ENCODE measurements around the gene PPP6R3.

- TF ChIP-seq POLR2A (IDR thresholded peaks at IDR 0.05) (no peak), CTCF (IDR thresholded peaks at IDR 0.05) (no peak), POLR2AphosphoS5 (IDR thresholded peaks at IDR 0.05; ENCODE audit: insufficient read depth in 1 of 2, low read depth in 1 of 2) (no peak)
These were observed 99.7 kb downstream of the PPP6R3 start for GRCh38 chr11:68560216-68560615.

Data from vagina (tissue), 2 donors.